Measurements from ENCODE around the gene MAML3.

The MAML3 gene

GRCh38 chr4:140066031-140066930 lies 87.7 kb downstream of the MAML3 start:
- H2BK5ac ChIP-seq (ENCODE audit: low read depth, low read length, poor library complexity, severe bottlenecking) = no peak overlapping the region
- DNase-seq = no peak
- no peak overlapping the region for H3K4me2 ChIP-seq (ENCODE audit: low read length, poor library complexity, severe bottlenecking)
- no peaks in the 10 kb centered on the region for H3K36me3 ChIP-seq (ENCODE audit: control insufficient read depth in 1 of 2, insufficient read depth in 2 of 2, low read depth in 1 of 2, low read length in 2 of 2)
- H2BK15ac ChIP-seq (ENCODE audit: low read depth, poor library complexity, severe bottlenecking) = no peak overlapping the region
- no peak overlapping the region for H3K4ac ChIP-seq (ENCODE audit: low read depth in 1 of 2, low read length in 2 of 2)
- no peak overlapping the region for H3K14ac ChIP-seq (ENCODE audit: low read length in 2 of 2)
- peaks cover 5% of the 10 kb centered on the region for H3K4me1 ChIP-seq (ENCODE audit: control insufficient read depth, insufficient read depth, low read depth, low read length)
- H3K18ac ChIP-seq (ENCODE audit: low read depth in 1 of 2, low read length in 2 of 2) = no peak overlapping the region
- no peak overlapping the region for H2AK5ac ChIP-seq (ENCODE audit: low read length, severe bottlenecking)
- H3K9me3 ChIP-seq (ENCODE audit: control insufficient read depth, low read length) = no peaks in the 10 kb centered on the region
- no peak overlapping the region for H3K9ac ChIP-seq (ENCODE audit: low read length)
- no peak overlapping the region for H2BK12ac ChIP-seq (ENCODE audit: low read length in 2 of 2)
- H4K91ac ChIP-seq (ENCODE audit: low read length) = no peak overlapping the region
- no peak overlapping the region for H2BK120ac ChIP-seq (ENCODE audit: low read depth, low read length)
- no peak overlapping the region for H3K27ac ChIP-seq (ENCODE audit: low read length, poor library complexity, severe bottlenecking)
- no peak overlapping the region for H2AFZ ChIP-seq (ENCODE audit: low read depth, low read length)
- H3K79me1 ChIP-seq (replicated peaks; ENCODE audit: low read length, poor library complexity, severe bottlenecking) = peaks cover 15% of the 10 kb centered on the region
- H3K23ac ChIP-seq (ENCODE audit: low read length in 2 of 2) = no peak overlapping the region
- WGBS = 78% methylated on average over 3 of the region's 3 CpGs
- H3K4me3 ChIP-seq (ENCODE audit: insufficient read depth in 1 of 2, low read depth in 1 of 2, low read length in 2 of 2) = no peak overlapping the region
- H3K27me3 ChIP-seq (ENCODE audit: control insufficient read depth in 1 of 2, insufficient read depth in 1 of 2, low read length in 2 of 2) = no peaks in the 10 kb centered on the region
- H4K8ac ChIP-seq (ENCODE audit: low read length) = no peak overlapping the region

- Histone ChIP-seq H3K79me1 (replicated peaks; ENCODE audit: low read length, poor library complexity, severe bottlenecking) (peaks cover 9% of the 10 kb centered on the region), H3K18ac (ENCODE audit: low read depth in 1 of 2, low read length in 2 of 2) (no peak overlapping the region), H3K4me2 (ENCODE audit: low read length, poor library complexity, severe bottlenecking) (no peak overlapping the region), H4K91ac (ENCODE audit: low read length) (no peak overlapping the region), H2BK12ac (ENCODE audit: low read length in 2 of 2) (no peak overlapping the region), H3K27me3 (ENCODE audit: control insufficient read depth in 1 of 2, insufficient read depth in 1 of 2, low read length in 2 of 2) (no peaks in the 10 kb centered on the region), H2AFZ (ENCODE audit: low read depth, low read length) (no peak overlapping the region), H2BK120ac (ENCODE audit: low read depth, low read length) (no peak overlapping the region), H3K4me3 (ENCODE audit: insufficient read depth in 1 of 2, low read depth in 1 of 2, low read length in 2 of 2) (no peak overlapping the region), H3K14ac (ENCODE audit: low read length in 2 of 2) (no peak overlapping the region), H3K4ac (ENCODE audit: low read depth in 1 of 2, low read length in 2 of 2) (no peak overlapping the region), H3K9ac (ENCODE audit: low read length) (no peak overlapping the region), H2BK5ac (ENCODE audit: low read depth, low read length, poor library complexity, severe bottlenecking) (no peak overlapping the region), H3K36me3 (ENCODE audit: control insufficient read depth in 1 of 2, insufficient read depth in 2 of 2, low read depth in 1 of 2, low read length in 2 of 2) (no peaks in the 10 kb centered on the region), H2AK5ac (ENCODE audit: low read length, severe bottlenecking) (no peak overlapping the region), H3K27ac (ENCODE audit: low read length, poor library complexity, severe bottlenecking) (no peak overlapping the region), H3K9me3 (ENCODE audit: control insufficient read depth, low read length) (no peaks in the 10 kb centered on the region), H3K4me1 (ENCODE audit: control insufficient read depth, insufficient read depth, low read depth, low read length) (no peaks in the 10 kb centered on the region), H2BK15ac (ENCODE audit: low read depth, poor library complexity, severe bottlenecking) (no peak overlapping the region), H4K8ac (ENCODE audit: low read length) (no peak overlapping the region), H3K23ac (ENCODE audit: low read length in 2 of 2) (no peak overlapping the region)
- peak; percentile 27 for DNase-seq
- WGBS = 26% methylated on average over 2 of the region's 2 CpGs
Observed at GRCh38 chr4:140065393-140065792, 88.6 kb downstream of the MAML3 start.

DNA sequence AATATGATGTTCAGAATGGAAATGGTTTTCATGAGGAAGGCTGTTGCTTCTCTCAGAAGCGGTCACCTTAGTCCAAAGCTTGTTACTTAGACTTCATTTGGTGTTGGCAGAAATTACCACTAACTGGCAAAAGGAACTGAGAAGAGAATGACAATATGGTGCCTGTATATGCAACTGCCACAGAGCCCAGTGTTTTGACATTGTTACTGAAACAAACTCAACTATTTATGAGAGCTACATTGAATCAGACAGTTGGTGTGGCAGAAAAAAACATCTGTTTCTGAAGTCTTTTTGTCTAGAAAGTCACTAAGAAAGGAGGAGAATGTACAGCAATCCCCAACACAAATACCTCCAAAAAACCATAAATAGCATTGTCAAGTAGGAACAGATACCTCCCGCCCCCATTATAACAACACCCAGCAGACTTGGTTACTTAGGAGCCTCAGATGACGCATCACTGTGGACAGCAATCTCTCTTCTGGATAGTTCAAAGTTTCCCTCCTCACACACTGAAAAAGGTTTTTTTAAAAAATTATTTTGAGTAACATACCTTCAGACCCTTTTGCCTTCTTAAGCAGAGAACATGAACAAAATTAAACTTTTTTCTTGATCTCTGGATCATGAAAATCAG lies 92.2 kb downstream of the MAML3 start:
- Histone ChIP-seq H2AK5ac (ENCODE audit: low read length, severe bottlenecking) (no peak overlapping the region), H2BK15ac (ENCODE audit: low read depth, poor library complexity, severe bottlenecking) (no peak overlapping the region), H3K9ac (ENCODE audit: low read length) (no peak overlapping the region), H3K4me2 (ENCODE audit: low read length, poor library complexity, severe bottlenecking) (no peak overlapping the region), H3K79me1 (replicated peaks; ENCODE audit: low read length, poor library complexity, severe bottlenecking) (peaks cover 9% of the 10 kb centered on the region), H3K27ac (ENCODE audit: low read length, poor library complexity, severe bottlenecking) (no peak overlapping the region), H2BK5ac (ENCODE audit: low read depth, low read length, poor library complexity, severe bottlenecking) (no peak overlapping the region), H4K91ac (ENCODE audit: low read length) (no peak overlapping the region), H3K23ac (ENCODE audit: low read length in 2 of 2) (no peak overlapping the region), H2AFZ (ENCODE audit: low read depth, low read length) (no peak overlapping the region), H2BK120ac (ENCODE audit: low read depth, low read length) (no peak overlapping the region), H4K8ac (ENCODE audit: low read length) (no peak overlapping the region), H3K14ac (ENCODE audit: low read length in 2 of 2) (no peak overlapping the region), H3K27me3 (ENCODE audit: control insufficient read depth in 1 of 2, insufficient read depth in 1 of 2, low read length in 2 of 2) (no peaks in the 10 kb centered on the region), H3K18ac (ENCODE audit: low read depth in 1 of 2, low read length in 2 of 2) (peak overlapping the region in 1 of 2 experiments; percentile 62), H3K9me3 (ENCODE audit: control insufficient read depth, low read length) (no peaks in the 10 kb centered on the region), H3K4ac (ENCODE audit: low read depth in 1 of 2, low read length in 2 of 2) (no peak overlapping the region), H3K4me3 (ENCODE audit: insufficient read depth in 1 of 2, low read depth in 1 of 2, low read length in 2 of 2) (no peak overlapping the region), H3K36me3 (ENCODE audit: control insufficient read depth in 1 of 2, insufficient read depth in 2 of 2, low read depth in 1 of 2, low read length in 2 of 2) (no peaks in the 10 kb centered on the region), H2BK12ac (ENCODE audit: low read length in 2 of 2) (no peak overlapping the region), H3K4me1 (ENCODE audit: control insufficient read depth, insufficient read depth, low read depth, low read length) (no peaks in the 10 kb centered on the region)
- WGBS = 85% methylated on average over 3 of the region's 3 CpGs
- DNase-seq = no peak

DNA sequence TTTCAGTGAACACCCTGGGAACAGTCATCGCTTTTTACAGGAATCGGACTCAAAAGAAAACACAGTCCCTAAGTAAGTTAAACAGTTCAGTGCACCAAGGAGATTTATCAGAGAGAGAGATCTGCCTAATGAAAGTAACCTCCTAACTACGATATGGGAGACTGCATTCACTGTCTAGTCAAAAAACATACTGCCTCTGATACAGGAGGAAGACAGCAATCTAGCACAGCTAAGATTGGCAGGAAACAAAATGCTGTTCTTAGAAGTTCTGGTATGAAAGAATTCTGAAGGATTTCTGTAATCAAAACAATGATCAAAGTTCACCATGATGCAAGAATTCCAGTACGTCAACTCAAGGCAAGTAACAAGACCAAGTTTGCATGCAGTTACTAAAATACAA lies 92.8 kb downstream of the MAML3 start:
- DNase-seq = peak; percentile 56
- Histone ChIP-seq H2AFZ (ENCODE audit: low read depth, low read length) (no peak overlapping the region), H3K36me3 (ENCODE audit: control insufficient read depth in 1 of 2, insufficient read depth in 2 of 2, low read depth in 1 of 2, low read length in 2 of 2) (no peaks in the 10 kb centered on the region), H2BK12ac (ENCODE audit: low read length in 2 of 2) (no peak overlapping the region), H3K4me3 (ENCODE audit: insufficient read depth in 1 of 2, low read depth in 1 of 2, low read length in 2 of 2) (no peak overlapping the region), H3K79me1 (replicated peaks; ENCODE audit: low read length, poor library complexity, severe bottlenecking) (peaks cover 5% of the 10 kb centered on the region), H3K18ac (ENCODE audit: low read depth in 1 of 2, low read length in 2 of 2) (no peak overlapping the region), H2BK5ac (ENCODE audit: low read depth, low read length, poor library complexity, severe bottlenecking) (no peak overlapping the region), H4K91ac (ENCODE audit: low read length) (no peak overlapping the region), H2BK120ac (ENCODE audit: low read depth, low read length) (no peak overlapping the region), H3K4ac (ENCODE audit: low read depth in 1 of 2, low read length in 2 of 2) (no peak overlapping the region), H3K27ac (ENCODE audit: low read length, poor library complexity, severe bottlenecking) (peak overlapping the region; percentile 41), H3K9ac (ENCODE audit: low read length) (no peak overlapping the region), H3K4me2 (ENCODE audit: low read length, poor library complexity, severe bottlenecking) (peak overlapping the region; percentile 7), H2AK5ac (ENCODE audit: low read length, severe bottlenecking) (no peak overlapping the region), H4K8ac (ENCODE audit: low read length) (no peak overlapping the region), H3K27me3 (ENCODE audit: control insufficient read depth in 1 of 2, insufficient read depth in 1 of 2, low read length in 2 of 2) (no peaks in the 10 kb centered on the region), H3K4me1 (ENCODE audit: control insufficient read depth, insufficient read depth, low read depth, low read length) (no peaks in the 10 kb centered on the region), H3K23ac (ENCODE audit: low read length in 2 of 2) (no peak overlapping the region), H3K9me3 (ENCODE audit: control insufficient read depth, low read length) (no peaks in the 10 kb centered on the region), H2BK15ac (ENCODE audit: low read depth, poor library complexity, severe bottlenecking) (no peak overlapping the region), H3K14ac (ENCODE audit: low read length in 2 of 2) (no peak overlapping the region)
- 59% methylated on average over 3 of the region's 4 CpGs for WGBS

Data from mesenchymal stem cell (in vitro differentiated cells and primary cell).